ENCODE results near the gene PIK3AP1.

DNA sequence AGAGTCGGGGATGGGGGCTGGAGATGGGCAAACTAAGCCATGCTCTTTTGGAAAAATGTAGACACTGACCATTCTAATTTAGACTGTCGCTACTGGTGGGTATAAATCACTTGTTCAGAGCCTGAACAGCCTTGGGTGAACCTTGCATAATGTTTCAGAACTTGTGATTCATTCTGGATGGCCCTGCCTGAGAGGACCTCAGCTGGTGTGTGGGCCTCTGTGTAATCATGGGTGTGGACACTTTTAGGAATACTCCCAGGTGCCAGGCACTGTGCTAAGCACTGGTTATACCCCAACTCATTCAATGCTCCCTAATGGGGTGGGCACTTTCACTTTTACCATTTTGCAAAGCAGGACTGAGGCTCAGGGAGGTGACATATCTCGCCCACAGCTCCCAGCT, 106.7 kb downstream of the PIK3AP1 start:
- TF ChIP-seq, protein P1, sequence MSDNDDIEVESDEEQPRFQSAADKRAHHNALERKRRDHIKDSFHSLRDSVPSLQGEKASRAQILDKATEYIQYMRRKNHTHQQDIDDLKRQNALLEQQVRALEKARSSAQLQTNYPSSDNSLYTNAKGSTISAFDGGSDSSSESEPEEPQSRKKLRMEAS (CRISPR knock-in tag; IDR thresholded peaks at IDR 0.05): no peak
- TF ChIP-seq JUN (CRISPR knock-in tag; IDR thresholded peaks at IDR 0.05): no peak
- TF ChIP-seq, protein P2, sequence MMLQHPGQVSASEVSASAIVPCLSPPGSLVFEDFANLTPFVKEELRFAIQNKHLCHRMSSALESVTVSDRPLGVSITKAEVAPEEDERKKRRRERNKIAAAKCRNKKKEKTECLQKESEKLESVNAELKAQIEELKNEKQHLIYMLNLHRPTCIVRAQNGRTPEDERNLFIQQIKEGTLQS (CRISPR knock-in tag; conservative IDR thresholded peaks at IDR 0.05): no peak
